ENCODE data around the gene FAIM2.

DNA sequence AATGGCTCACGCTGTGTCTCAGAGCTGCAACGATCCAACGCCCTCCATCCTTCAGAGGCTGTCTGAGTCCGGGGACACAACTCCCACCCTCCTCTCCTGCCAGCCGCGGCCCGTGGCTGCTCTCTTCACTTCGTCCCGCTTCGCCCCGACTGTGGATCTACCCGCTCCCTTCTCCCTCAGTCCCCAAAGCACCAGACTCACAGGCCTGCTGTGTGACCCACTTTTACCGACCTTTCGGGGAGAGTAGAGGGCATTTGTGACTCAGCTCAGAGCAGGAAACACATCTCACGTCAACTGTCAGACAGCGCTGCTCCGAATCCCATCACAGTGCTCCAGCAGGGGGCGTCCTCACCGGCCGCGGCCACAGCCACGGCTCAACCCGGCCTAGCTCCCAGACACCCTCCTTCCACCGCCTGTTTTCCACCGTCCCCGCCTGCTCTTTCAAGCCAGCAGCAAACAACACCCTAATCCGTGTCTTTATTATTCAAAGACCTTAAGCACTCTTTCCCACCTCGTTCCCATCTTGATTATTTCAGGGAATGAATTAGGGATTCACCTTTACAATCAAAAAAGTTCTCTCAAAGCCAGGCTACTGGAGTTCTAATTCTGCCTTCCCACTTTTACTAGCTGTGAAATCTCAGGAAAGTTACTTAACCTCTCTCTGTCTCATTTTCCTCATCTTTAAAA, 41.8 kb upstream of the FAIM2 start:
- TF ChIP-seq, protein P1, sequence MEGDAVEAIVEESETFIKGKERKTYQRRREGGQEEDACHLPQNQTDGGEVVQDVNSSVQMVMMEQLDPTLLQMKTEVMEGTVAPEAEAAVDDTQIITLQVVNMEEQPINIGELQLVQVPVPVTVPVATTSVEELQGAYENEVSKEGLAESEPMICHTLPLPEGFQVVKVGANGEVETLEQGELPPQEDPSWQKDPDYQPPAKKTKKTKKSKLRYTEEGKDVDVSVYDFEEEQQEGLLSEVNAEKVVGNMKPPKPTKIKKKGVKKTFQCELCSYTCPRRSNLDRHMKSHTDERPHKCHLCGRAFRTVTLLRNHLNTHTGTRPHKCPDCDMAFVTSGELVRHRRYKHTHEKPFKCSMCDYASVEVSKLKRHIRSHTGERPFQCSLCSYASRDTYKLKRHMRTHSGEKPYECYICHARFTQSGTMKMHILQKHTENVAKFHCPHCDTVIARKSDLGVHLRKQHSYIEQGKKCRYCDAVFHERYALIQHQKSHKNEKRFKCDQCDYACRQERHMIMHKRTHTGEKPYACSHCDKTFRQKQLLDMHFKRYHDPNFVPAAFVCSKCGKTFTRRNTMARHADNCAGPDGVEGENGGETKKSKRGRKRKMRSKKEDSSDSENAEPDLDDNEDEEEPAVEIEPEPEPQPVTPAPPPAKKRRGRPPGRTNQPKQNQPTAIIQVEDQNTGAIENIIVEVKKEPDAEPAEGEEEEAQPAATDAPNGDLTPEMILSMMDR (conservative IDR thresholded peaks at IDR 0.05; ENCODE audit: low read depth, low read length): peak; percentile 88
- no peak for TF ChIP-seq EZH2phosphoT487 (IDR thresholded peaks at IDR 0.05; ENCODE audit: borderline replicate concordance, low read length)

All from PC-3 (cell line).